GM12801 (cell line): ENCODE measurements around the gene GZMB.

Source experiments
- TF ChIP-seq, protein P1 (sequence below): IDR thresholded peaks from one replicate; pipeline ENCODE4 v1.5.1; 2011; ENCODE audit warnings: control low read depth; ENCODE audit not compliant: insufficient read length; ENCODE audit errors: extremely low read depth

The GZMB gene

GRCh38 chr14:24607635-24608514 is 26.1 kb downstream of the GZMB start:
- TF ChIP-seq, protein P1, sequence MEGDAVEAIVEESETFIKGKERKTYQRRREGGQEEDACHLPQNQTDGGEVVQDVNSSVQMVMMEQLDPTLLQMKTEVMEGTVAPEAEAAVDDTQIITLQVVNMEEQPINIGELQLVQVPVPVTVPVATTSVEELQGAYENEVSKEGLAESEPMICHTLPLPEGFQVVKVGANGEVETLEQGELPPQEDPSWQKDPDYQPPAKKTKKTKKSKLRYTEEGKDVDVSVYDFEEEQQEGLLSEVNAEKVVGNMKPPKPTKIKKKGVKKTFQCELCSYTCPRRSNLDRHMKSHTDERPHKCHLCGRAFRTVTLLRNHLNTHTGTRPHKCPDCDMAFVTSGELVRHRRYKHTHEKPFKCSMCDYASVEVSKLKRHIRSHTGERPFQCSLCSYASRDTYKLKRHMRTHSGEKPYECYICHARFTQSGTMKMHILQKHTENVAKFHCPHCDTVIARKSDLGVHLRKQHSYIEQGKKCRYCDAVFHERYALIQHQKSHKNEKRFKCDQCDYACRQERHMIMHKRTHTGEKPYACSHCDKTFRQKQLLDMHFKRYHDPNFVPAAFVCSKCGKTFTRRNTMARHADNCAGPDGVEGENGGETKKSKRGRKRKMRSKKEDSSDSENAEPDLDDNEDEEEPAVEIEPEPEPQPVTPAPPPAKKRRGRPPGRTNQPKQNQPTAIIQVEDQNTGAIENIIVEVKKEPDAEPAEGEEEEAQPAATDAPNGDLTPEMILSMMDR: no peak

DNA sequence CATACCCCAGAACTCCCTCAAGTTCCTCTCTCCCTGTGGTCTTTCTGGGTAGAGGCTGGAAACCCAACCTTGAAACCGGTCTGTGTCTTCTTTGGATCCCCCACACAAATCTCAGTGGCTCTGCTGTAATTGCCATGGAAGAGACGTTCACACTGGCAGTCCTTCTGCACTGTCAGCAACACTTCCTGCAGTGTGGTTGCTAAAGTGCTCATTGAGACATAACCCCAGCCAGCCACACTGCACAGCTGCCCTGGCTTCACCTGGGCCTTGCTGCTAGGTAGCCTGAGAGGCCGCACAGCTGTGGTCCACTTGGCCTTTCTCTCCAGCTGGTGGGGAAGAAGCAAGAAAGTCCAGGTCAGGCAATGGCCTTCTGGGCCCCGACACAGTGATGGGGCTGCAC is 26.9 kb downstream of the GZMB start:
- TF ChIP-seq, protein P1: no peak

GRCh38 chr14:24606297-24606696 is 27.7 kb downstream of the GZMB start:
- TF ChIP-seq, protein P1: no peak

DNA sequence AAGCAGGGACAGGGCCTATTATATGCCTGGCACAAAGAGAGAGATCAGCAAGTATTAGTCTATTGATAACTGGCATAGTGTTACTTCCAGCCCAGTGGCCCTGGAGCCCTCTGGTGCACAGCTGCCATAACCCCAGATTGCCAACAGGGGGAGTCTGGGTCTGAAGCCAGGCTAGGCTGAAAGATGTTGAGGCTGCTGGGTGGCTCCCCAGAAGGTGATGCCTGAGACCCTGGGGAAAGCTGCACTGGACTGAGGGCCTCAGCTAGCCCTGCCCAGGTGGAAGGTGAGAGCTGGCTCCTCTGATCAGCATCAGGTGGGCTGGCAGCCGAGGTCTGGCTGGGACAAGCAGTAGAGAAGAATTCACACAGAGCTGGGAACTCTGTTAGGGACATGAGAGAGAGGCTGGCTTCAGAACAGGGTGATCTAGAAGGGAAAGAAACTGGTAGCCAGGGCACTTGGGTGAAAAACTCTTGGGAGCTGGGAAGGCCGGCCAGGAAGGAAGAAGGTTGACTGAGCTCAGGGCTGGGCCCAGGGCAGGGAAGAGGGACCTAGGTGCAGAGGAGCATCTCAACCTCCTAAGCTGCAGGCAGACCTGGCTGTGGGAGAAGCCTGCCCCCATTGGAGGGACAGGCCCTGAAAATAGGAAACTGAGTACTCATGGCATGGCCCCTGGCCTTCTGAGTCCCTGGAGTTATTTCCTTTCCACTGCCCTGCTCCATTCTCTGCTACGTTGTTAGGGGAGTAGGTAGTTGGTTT is 28.4 kb downstream of the GZMB start:
- TF ChIP-seq, protein P1: no peak

GRCh38 chr14:24597403-24597802 is 36.6 kb downstream of the GZMB start:
- TF ChIP-seq, protein P1: no peak

- TF ChIP-seq, protein P1: no peak
Observed at GRCh38 chr14:24595073-24595808, 38.7 kb downstream of the GZMB start.
